HepG2 (cell line): ENCODE measurements around the gene PDHX. TPM values are rescaled to one million over a fixed set of nuclear protein-coding genes. Genes with fewer than 3 reads are reported as not detected.

Source experiments
- AKAP8 ChIP-seq: sonication (generic); formaldehyde crosslinking; IDR thresholded peaks from 2 replicates; pipeline ENCODE4 v1.5.1; 2020; ENCODE audit warnings: mild to moderate bottlenecking, missing genetic modification reagents
- FOXA3 ChIP-seq: IDR thresholded peaks from 2 replicates; pipeline ENCODE4 v1.6.1; 2016; ENCODE audit warnings: missing genetic modification reagents, missing compliant biosample characterization
- ONECUT2 ChIP-seq: sonication (generic); formaldehyde crosslinking; IDR thresholded peaks from 2 replicates; pipeline ENCODE4 v1.4.0; 2020; ENCODE audit warnings: missing genetic modification reagents
- SP140L ChIP-seq: sonication (generic); formaldehyde crosslinking; IDR thresholded peaks from 2 replicates; pipeline ENCODE4 v1.4.0; 2020; ENCODE audit warnings: missing genetic modification reagents, borderline replicate concordance
- ZNF337 ChIP-seq: sonication (generic); formaldehyde crosslinking; IDR thresholded peaks from 2 replicates; pipeline ENCODE4 v1.5.1; 2020; ENCODE audit warnings: missing genetic modification reagents, low read depth, mild to moderate bottlenecking, borderline replicate concordance
- ZNF431 ChIP-seq: sonication (generic); formaldehyde crosslinking; IDR thresholded peaks from 2 replicates; pipeline ENCODE4 v1.9.0; 2022; ENCODE audit warnings: missing genetic modification reagents, low read depth, mild to moderate bottlenecking, borderline replicate concordance
- ZNF644 ChIP-seq: IDR thresholded peaks from 2 replicates; pipeline ENCODE4 v1.6.1; 2016; ENCODE audit warnings: low read depth
- polyA plus RNA-seq, 8 experiments: library from polyadenylated mRNA; depleted of rRNA in 3 of 8; stranded (reverse) in 7 of 8; unstranded in 1 of 8; fragments of >200 nt; fragmentation: Illumina TruSeq in 4 of 8; extraction: Trizol in 4 of 8; gene quantifications; 2 replicates each; pipeline versions ENCODE4 v1.2.1 to v1.2.3, GENCODE V29; 2011 to 2016; ENCODE audit warnings: low read depth in 4 of 8, missing spikeins in 1 of 8, mixed read lengths in 1 of 8; ENCODE audit not compliant: insufficient read depth in 1 of 8
- total RNA-seq, 5 experiments: library from RNA; depleted of rRNA; stranded (reverse); fragments of >200 nt; fragmentation: Illumina TruSeq; extraction: Trizol; gene quantifications; 2 replicates each; pipeline ENCODE4 v1.2.3, GENCODE V29; 2016; ENCODE audit warnings: low read depth in 1 of 5
- TF ChIP-seq, protein P1 (sequence below): sonication (generic); formaldehyde crosslinking; conservative IDR thresholded peaks from 2 replicates; pipeline ENCODE4 v1.4.0; 2020; ENCODE audit warnings: mild to moderate bottlenecking, missing genetic modification reagents, moderate library complexity
- TF ChIP-seq, protein P2 (sequence below): sonication (generic); formaldehyde crosslinking; IDR thresholded peaks from 2 replicates; pipeline ENCODE4 v1.8.1; 2023; ENCODE audit warnings: missing genetic modification reagents, mild to moderate bottlenecking, borderline replicate concordance
- TF ChIP-seq, protein P3 (sequence below), 2 experiments: sonication (generic) in 1 of 2; formaldehyde crosslinking in 1 of 2; IDR thresholded peaks; 2 replicates each; pipeline versions ENCODE4 v1.4.0 to v1.6.1; 2016 to 2020; ENCODE audit warnings: borderline replicate concordance in 1 of 2, low read depth in 1 of 2, mild to moderate bottlenecking in 1 of 2, missing genetic modification reagents in 1 of 2
- TF ChIP-seq, protein P4 (sequence below): sonication (generic); formaldehyde crosslinking; conservative IDR thresholded peaks from 2 replicates; pipeline ENCODE4 v1.4.0; 2020; ENCODE audit warnings: missing genetic modification reagents
- TF ChIP-seq, protein P5 (sequence below): sonication (generic); formaldehyde crosslinking; IDR thresholded peaks from 2 replicates; pipeline ENCODE4 v1.8.1; 2023; ENCODE audit warnings: missing genetic modification reagents, inconsistent platforms, borderline replicate concordance

The PDHX gene
- total and polyA plus RNA-seq, 2 of the 13 experiments (the other 11 are each of a cell fraction or from before 2014, with no cell fraction given) = 41.0 to 73.8 TPM

DNA sequence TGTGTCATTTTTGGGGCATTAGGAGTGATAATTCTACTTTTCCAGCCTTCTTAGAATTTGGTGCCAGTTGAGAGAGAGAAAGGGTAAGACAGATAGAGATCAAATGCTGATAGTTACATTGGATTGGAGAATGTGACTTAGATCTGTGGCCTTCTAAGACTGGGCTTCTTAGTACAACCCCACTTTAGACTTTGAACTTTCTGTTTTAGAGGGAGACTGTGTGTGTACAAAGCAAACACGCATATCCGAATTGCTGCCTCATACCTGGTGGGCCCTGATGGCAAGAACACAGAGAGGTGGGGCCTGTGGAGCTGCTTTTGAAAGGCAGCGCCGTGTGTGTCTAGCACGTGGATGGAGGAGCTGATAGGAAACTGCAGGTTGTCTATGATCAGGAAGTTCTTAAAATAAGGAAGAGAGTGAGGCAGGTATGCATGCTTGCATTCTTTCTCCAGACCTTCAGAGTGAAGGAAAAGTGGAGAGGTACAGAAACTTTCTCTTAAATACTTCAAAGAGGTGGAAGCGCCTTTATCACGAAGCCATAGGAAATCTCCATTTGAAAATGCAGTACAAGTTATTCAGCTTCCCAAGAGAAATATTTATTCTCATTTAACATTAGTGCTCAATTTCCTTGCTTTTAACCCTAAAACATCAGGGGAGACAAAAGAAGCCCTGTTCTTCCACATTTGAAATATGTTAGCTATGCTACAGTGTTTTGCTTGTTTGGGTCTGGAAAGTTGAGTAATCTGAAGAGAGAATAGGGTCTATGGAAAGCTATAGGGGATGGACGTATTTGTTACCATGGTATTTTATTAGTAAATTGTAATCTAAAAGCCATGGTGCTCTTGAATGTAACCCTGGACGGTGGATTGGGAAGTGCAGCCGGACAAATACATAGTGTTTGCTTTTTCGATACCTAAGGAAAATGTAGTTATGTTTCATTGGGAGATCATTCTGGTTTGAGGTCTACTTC lies 13.7 kb downstream of the PDHX start (continued):
- TF ChIP-seq, protein P1, sequence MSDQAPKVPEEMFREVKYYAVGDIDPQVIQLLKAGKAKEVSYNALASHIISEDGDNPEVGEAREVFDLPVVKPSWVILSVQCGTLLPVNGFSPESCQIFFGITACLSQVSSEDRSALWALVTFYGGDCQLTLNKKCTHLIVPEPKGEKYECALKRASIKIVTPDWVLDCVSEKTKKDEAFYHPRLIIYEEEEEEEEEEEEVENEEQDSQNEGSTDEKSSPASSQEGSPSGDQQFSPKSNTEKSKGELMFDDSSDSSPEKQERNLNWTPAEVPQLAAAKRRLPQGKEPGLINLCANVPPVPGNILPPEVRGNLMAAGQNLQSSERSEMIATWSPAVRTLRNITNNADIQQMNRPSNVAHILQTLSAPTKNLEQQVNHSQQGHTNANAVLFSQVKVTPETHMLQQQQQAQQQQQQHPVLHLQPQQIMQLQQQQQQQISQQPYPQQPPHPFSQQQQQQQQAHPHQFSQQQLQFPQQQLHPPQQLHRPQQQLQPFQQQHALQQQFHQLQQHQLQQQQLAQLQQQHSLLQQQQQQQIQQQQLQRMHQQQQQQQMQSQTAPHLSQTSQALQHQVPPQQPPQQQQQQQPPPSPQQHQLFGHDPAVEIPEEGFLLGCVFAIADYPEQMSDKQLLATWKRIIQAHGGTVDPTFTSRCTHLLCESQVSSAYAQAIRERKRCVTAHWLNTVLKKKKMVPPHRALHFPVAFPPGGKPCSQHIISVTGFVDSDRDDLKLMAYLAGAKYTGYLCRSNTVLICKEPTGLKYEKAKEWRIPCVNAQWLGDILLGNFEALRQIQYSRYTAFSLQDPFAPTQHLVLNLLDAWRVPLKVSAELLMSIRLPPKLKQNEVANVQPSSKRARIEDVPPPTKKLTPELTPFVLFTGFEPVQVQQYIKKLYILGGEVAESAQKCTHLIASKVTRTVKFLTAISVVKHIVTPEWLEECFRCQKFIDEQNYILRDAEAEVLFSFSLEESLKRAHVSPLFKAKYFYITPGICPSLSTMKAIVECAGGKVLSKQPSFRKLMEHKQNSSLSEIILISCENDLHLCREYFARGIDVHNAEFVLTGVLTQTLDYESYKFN = peak; percentile 96
- TF ChIP-seq ZNF431 (CRISPR knock-in tag) (peak; percentile 76; the same call in 1 of the 2 replicates), FOXA3 (CRISPR knock-in tag) (peak; percentile 98), ONECUT2 (CRISPR knock-in tag) (no peak), SP140L (CRISPR knock-in tag) (no peak; the same call in 1 of the 2 replicates), AKAP8 (CRISPR knock-in tag) (no peak), ZNF337 (CRISPR knock-in tag) (peak; percentile 65; the same call in 1 of the 2 replicates), ZNF644 (peak; percentile 91)
- TF ChIP-seq, protein P2, sequence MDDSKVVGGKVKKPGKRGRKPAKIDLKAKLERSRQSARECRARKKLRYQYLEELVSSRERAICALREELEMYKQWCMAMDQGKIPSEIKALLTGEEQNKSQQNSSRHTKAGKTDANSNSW = peak; percentile 49; the same call in 1 of the 2 replicates
- TF ChIP-seq, protein P3, sequence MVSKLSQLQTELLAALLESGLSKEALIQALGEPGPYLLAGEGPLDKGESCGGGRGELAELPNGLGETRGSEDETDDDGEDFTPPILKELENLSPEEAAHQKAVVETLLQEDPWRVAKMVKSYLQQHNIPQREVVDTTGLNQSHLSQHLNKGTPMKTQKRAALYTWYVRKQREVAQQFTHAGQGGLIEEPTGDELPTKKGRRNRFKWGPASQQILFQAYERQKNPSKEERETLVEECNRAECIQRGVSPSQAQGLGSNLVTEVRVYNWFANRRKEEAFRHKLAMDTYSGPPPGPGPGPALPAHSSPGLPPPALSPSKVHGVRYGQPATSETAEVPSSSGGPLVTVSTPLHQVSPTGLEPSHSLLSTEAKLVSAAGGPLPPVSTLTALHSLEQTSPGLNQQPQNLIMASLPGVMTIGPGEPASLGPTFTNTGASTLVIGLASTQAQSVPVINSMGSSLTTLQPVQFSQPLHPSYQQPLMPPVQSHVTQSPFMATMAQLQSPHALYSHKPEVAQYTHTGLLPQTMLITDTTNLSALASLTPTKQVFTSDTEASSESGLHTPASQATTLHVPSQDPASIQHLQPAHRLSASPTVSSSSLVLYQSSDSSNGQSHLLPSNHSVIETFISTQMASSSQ (IDR thresholded peaks at IDR 0.05; ENCODE audit: low read depth) = no peak
- TF ChIP-seq, protein P3 (CRISPR knock-in tag; IDR thresholded peaks at IDR 0.05; ENCODE audit: borderline replicate concordance) = no peak
- TF ChIP-seq, protein P4, sequence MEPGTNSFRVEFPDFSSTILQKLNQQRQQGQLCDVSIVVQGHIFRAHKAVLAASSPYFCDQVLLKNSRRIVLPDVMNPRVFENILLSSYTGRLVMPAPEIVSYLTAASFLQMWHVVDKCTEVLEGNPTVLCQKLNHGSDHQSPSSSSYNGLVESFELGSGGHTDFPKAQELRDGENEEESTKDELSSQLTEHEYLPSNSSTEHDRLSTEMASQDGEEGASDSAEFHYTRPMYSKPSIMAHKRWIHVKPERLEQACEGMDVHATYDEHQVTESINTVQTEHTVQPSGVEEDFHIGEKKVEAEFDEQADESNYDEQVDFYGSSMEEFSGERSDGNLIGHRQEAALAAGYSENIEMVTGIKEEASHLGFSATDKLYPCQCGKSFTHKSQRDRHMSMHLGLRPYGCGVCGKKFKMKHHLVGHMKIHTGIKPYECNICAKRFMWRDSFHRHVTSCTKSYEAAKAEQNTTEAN (CRISPR knock-in tag) = peak; percentile 94
- TF ChIP-seq, protein P5, sequence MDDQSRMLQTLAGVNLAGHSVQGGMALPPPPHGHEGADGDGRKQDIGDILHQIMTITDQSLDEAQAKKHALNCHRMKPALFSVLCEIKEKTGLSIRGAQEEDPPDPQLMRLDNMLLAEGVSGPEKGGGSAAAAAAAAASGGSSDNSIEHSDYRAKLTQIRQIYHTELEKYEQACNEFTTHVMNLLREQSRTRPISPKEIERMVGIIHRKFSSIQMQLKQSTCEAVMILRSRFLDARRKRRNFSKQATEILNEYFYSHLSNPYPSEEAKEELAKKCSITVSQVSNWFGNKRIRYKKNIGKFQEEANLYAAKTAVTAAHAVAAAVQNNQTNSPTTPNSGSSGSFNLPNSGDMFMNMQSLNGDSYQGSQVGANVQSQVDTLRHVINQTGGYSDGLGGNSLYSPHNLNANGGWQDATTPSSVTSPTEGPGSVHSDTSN (CRISPR knock-in tag) = no peak
